T-helper 2 cell treated with Interferon-gamma antibody and Interleukin-4, amounts not matched to agents 5 μg/mL and 100 μg/mL, for 36 hours (primary cell): ENCODE results near the gene ARHGEF10L.

Experiments
- DNase-seq: peaks from one replicate; pipeline ENCODE4 v3.0.0; 2021; ENCODE audit warnings: low spot score
- H3K27ac Mint-ChIP-seq: one replicate; pipeline ENCODE4 v1.8.0; 2021; ENCODE audit warnings: mild to moderate bottlenecking, mixed read lengths
- H3K27me3 Mint-ChIP-seq: one replicate; pipeline ENCODE4 v1.8.0; 2021; ENCODE audit warnings: low read depth, mixed read lengths
- H3K36me3 Mint-ChIP-seq: one replicate; pipeline ENCODE4 v1.8.0; 2021; ENCODE audit warnings: low read depth, mixed read lengths
- H3K4me1 Mint-ChIP-seq: one replicate; pipeline ENCODE4 v1.8.0; 2021; ENCODE audit warnings: low read depth, mixed read lengths
- H3K4me3 Mint-ChIP-seq: one replicate; pipeline ENCODE4 v1.8.0; 2022; ENCODE audit warnings: mild to moderate bottlenecking, moderate library complexity, mixed read lengths
- H3K9me3 Mint-ChIP-seq: one replicate; pipeline ENCODE4 v1.8.0; 2021; ENCODE audit warnings: mixed read lengths

ARHGEF10L gene

DNA sequence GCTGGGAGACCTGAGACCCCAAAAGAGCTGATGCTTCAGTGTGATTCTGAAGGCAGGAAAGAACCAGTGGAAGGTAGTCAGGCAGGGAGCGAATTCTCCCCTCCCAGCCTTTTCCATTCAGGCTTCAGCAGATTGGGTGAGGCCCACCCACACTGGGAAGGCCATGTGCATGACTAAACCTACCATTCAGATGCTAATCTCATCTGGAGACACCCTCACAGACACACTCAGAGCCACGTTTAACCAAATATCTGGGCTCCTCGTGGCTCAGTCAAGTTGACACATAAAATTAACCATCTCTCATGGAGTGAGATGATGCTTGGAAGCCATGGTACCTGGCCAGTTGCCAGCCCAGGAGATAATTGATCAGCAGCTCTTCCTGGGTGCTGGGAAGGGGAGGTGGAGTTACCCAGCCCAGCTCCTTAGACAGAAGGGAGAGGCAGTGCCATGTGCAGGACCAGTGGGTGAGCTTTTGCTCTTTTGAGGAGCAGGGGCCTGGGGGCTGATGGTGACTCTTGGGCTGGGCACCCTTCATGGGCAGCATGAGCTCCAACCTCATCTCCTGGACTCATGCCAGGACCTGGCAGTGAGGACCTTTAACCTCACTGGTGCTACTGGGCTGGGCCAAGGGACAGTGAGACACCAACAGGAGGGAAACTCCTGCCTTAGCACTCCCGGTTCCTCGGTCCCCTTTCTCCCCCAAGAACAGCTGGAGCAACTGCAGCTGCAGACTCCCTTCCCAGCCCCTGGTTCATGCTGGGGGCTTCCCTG, 126.6 kb downstream of the ARHGEF10L start:
- no peak for DNase-seq
- H3K36me3 Mint-ChIP-seq, result no peaks in the 10 kb centered on the region
- H3K4me1 Mint-ChIP-seq, result no peaks in the 10 kb centered on the region
- no peaks in the 10 kb centered on the region for H3K9me3 Mint-ChIP-seq
- H3K27me3 Mint-ChIP-seq, result no peaks in the 10 kb centered on the region
- H3K27ac Mint-ChIP-seq, result no peak overlapping the region
- H3K4me3 Mint-ChIP-seq, result no peak overlapping the region

DNA sequence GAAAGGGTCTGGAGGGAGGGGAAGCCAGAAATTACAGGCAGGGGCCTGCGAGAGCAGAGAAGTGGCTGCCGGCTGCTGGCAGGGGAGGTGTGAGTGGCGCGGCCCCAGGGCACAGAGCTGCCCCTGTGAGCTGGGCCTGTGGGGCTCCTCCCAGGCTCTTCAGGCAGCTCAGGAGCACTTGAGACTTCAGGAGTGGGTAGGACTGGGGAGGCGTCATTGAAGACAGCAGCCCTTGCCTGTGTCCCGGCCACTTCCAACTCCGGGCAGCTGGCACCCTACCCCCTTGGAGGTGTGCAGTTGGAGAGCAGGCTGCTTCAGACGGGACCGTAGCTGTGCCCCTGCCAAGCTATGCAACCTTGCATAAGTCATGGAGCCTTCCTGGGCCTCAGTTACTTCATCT, 128.1 kb downstream of the ARHGEF10L start:
- DNase-seq, result no peak
- Mint-ChIP-seq H3K9me3 (no peaks in the 10 kb centered on the region), H3K27me3 (no peaks in the 10 kb centered on the region), H3K4me3 (no peak overlapping the region), H3K27ac (no peak overlapping the region), H3K36me3 (no peaks in the 10 kb centered on the region), H3K4me1 (no peaks in the 10 kb centered on the region)

DNA sequence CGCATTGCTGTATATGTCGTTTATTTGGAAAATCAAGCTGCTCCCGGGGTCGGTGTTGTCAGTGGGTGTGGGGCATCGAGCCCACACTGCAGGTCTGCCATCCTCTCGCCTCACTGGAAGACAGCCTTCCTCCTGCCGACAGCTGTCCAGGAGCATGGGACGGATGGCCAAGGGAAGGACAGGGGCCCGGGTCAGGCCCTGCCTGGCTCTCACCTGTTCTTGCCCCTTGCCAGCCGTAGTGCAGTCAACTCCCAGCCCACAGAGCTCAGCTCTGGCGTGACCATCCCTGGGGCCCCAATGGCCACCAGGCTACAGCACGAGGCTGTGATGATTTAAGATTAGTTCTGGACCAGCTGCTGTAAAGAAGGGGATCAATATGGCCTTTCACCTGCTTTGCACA, 128.7 kb downstream of the ARHGEF10L start:
- no peaks in the 10 kb centered on the region for H3K4me1 Mint-ChIP-seq
- no peak overlapping the region for H3K27ac Mint-ChIP-seq
- H3K4me3 Mint-ChIP-seq, result no peak overlapping the region
- no peaks in the 10 kb centered on the region for H3K27me3 Mint-ChIP-seq
- H3K36me3 Mint-ChIP-seq, result no peaks in the 10 kb centered on the region
- H3K9me3 Mint-ChIP-seq, result no peaks in the 10 kb centered on the region
- DNase-seq, result no peak

DNA sequence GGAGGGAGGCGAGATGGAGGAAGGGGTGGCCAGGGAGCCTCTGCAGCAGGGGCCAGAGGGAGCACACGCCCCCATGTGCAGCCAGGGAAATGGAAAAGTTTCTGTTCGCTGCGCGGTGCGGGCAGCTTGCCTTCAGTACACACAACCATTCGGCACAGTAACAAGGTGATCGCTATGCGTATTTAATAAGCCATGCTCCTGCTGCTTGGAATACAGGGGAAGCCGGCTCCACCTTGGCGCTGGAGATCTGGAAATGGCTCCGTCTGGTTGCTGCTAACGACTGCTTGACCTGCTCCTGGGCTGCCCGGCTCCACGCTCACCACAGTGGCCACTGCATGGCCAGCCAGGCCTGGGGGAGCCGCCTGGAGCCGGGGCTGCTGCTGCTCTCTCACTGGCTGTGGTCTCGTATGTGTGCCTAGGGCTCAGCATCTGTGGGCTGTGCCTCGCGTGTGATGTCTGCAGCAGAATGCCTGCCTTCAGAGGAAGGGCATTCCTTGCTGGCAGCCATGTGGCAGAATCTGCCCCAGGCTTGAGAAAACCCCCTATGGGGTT, 129.2 kb downstream of the ARHGEF10L start:
- H3K4me3 Mint-ChIP-seq, result no peak overlapping the region
- no peaks in the 10 kb centered on the region for H3K27me3 Mint-ChIP-seq
- H3K4me1 Mint-ChIP-seq, result no peaks in the 10 kb centered on the region
- H3K9me3 Mint-ChIP-seq, result no peaks in the 10 kb centered on the region
- H3K36me3 Mint-ChIP-seq, result no peaks in the 10 kb centered on the region
- no peak overlapping the region for H3K27ac Mint-ChIP-seq
- no peak for DNase-seq

DNA sequence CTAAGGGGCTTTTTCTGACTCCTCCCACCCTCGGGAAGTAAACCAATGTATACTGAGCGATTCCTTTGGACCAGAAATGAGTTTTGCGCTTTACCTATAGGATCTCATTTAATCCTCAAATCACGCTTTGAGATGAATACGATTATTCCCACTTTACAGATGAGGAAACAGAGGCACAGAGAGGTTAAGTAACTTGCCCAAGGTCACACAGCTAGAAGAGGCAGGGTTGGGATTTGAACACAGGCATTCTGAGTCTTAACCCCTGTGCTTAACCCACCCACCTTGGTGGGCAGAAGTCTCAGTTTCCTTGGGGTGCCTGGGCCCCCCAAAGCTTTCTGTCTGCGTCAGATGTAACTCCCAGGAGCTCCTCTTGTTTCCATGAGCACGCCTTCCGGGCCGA, 129.8 kb downstream of the ARHGEF10L start:
- H3K4me3 Mint-ChIP-seq, result no peak overlapping the region
- no peak overlapping the region for H3K27ac Mint-ChIP-seq
- no peaks in the 10 kb centered on the region for H3K9me3 Mint-ChIP-seq
- no peaks in the 10 kb centered on the region for H3K27me3 Mint-ChIP-seq
- no peak for DNase-seq
- H3K36me3 Mint-ChIP-seq, result no peaks in the 10 kb centered on the region
- H3K4me1 Mint-ChIP-seq, result no peaks in the 10 kb centered on the region

DNA sequence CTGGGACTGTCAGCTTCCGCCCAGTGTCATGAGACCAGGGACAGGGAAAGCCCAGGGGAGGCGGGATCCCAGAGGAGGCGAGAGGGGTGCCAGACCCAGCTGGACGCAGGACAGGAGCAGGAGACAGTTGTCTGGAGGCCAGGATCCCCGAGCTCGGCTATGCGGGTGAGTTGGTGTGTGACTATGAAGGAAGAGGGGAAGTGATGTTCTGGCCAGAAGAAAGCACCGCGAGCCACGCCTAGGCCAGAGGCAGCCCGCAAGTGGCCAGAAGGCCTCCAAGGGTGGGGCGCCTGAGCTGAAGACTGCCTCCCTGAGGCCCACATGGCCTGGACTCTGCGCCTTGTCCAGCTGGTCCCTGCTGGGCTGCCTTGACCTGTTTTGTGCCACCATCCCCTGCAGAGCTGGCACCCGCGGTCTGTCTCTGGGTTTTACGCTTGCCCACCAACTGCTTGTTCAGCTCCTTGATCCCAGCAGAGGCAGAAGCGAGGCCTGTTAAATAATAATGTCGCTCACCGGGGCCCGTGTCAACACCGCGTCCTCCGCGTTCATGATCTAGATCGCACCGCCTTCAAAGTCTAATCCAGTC, 130.5 kb downstream of the ARHGEF10L start:
- H3K36me3 Mint-ChIP-seq, result no peaks in the 10 kb centered on the region
- no peaks in the 10 kb centered on the region for H3K4me1 Mint-ChIP-seq
- no peaks in the 10 kb centered on the region for H3K27me3 Mint-ChIP-seq
- DNase-seq, result no peak
- H3K9me3 Mint-ChIP-seq, result no peaks in the 10 kb centered on the region
- H3K4me3 Mint-ChIP-seq, result no peak overlapping the region
- H3K27ac Mint-ChIP-seq, result no peak overlapping the region

DNA sequence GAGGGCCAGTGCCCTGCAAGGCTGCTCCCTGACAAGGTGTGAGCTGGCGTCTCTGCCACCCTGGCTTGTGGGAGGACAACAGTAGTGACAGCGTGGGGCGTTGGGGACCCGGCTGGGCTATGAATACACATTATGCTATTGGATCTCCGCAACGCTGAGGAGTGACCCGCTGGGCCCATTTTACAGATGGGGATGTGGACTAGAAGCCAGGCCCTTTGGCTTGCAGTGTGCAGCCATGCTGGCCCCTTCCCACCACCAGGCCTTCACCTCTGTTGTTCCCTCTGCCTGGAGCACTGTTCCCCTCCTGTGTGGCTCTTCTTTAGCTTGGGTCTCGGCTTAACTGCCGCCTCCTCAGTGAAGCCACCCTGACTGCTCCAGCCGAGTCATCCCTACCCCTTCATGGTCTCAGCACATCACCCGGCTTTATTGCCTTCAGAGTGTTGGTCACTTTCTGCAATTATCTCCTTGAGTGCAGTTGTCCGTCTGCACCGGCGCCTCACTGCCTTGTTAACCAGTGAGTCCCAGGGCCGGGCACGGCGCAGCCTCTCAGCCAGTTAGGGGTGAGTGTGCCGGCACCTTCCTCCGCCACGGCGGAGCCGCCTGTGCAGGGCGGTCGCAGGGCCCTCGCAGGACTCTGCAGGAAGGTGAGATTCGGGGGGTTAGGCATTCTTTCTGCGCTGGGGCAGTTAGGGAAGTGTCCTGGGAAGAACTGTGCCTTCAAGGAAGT, 131.3 kb downstream of the ARHGEF10L start:
- DNase-seq, result no peak
- Mint-ChIP-seq H3K4me3 (no peak overlapping the region), H3K9me3 (no peaks in the 10 kb centered on the region), H3K27ac (no peak overlapping the region), H3K27me3 (no peaks in the 10 kb centered on the region), H3K36me3 (no peaks in the 10 kb centered on the region), H3K4me1 (no peaks in the 10 kb centered on the region)

DNA sequence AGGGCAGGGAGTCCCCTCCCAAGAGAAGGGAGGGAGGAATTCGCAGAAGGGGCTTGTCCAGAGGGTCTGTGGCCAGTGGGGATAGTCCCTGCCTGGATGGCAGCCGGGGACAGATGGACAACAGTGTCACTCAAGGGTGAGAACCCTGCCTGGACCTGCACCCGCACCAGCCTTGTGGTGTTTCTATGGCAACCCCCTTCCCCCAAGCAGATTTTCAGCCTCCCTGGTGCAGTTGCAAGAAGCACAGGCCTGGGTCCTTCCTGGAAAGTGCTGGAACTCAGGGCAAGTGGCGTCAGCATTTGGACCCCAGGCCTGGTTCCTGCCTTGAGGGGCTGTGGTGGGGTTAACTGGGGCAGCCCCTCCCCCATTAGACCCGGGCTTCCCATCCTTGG, 131.8 kb downstream of the ARHGEF10L start:
- H3K27ac Mint-ChIP-seq, result no peak overlapping the region
- no peaks in the 10 kb centered on the region for H3K27me3 Mint-ChIP-seq
- DNase-seq, result no peak
- H3K4me1 Mint-ChIP-seq, result no peaks in the 10 kb centered on the region
- H3K4me3 Mint-ChIP-seq, result no peak overlapping the region
- H3K9me3 Mint-ChIP-seq, result no peaks in the 10 kb centered on the region
- no peaks in the 10 kb centered on the region for H3K36me3 Mint-ChIP-seq

DNA sequence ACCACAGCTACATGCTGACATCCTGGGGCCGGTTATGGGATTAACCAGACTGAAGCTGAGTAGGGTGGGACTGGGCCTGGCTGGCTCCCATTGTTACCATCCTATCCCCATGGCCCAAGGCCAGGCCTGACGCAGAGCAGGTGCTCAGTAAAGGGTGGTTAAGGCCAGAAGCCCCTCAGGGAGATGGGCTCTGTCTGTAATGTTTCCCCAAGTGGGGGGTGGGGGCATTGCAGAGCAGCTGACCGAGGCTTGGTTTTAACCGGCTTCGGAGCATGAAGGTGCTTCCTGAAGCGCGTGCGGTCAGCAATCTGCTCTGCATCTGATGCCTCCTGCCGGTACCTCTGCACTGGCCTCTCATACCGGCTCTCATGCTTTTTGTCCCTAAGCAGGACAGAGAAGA, 132.2 kb downstream of the ARHGEF10L start:
- Mint-ChIP-seq H3K9me3 (no peaks in the 10 kb centered on the region), H3K4me3 (no peak overlapping the region), H3K36me3 (no peaks in the 10 kb centered on the region), H3K4me1 (no peaks in the 10 kb centered on the region), H3K27ac (no peak overlapping the region), H3K27me3 (no peaks in the 10 kb centered on the region)
- DNase-seq, result no peak

DNA sequence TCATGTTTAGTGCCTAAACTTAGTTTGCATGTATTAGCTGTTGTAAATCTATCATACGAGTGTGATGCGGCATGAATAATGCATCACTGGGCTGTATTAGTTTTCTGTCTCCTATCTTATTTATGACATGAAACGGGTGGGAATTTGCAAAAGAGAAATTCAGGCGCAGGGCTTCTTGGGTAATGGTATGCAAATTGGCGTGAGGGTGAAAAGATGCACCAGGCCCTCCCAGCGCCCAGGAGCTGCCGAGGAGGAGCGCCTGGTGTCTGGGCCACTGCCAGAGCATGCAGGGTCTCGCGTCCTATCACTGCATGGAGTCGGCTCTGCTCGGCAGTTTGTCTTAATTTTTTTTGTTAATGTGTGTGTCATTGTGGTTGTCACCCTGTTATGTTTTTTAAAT, 132.7 kb downstream of the ARHGEF10L start:
- no peaks in the 10 kb centered on the region for H3K4me1 Mint-ChIP-seq
- no peak overlapping the region for H3K4me3 Mint-ChIP-seq
- DNase-seq, result no peak
- no peaks in the 10 kb centered on the region for H3K27me3 Mint-ChIP-seq
- H3K27ac Mint-ChIP-seq, result no peak overlapping the region
- H3K9me3 Mint-ChIP-seq, result no peaks in the 10 kb centered on the region
- no peaks in the 10 kb centered on the region for H3K36me3 Mint-ChIP-seq

DNA sequence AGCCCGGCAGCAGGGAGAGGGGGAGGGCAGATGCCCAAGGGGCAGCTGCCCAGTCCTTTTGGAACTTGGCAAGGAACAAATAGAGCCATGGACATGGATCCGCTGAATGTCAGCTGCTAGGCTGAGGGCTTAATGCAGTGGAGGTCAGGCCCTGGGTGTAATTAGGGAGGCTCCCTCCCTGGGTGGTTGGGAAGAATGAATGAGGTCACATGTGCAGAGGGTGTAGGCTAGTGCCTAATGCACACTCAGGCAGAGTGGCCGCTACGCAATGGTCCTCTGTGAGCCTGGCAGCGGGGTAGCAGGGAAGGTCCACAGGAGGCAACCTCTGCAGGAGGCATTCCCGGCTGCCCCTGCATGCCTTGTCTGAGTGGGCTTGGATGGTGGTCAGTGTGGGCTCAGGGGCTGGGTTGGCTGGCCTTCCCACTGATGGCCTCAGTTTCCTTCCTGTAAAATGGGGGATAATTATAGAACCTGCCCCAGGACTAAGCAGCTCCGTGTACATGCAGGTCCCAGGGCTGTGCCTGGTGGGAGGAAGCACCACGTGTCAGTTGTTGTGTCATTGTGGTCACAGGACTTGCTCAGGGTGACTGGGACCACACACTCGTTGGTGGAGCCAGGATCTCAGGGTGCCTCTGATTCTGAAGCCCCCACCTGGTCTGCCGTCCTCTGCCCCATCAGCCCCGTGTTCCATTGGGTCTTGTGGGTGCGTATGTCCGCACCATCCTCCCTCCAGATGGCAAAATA, 134.0 kb downstream of the ARHGEF10L start:
- H3K9me3 Mint-ChIP-seq, result no peaks in the 10 kb centered on the region
- H3K27me3 Mint-ChIP-seq, result no peaks in the 10 kb centered on the region
- no peaks in the 10 kb centered on the region for H3K4me1 Mint-ChIP-seq
- DNase-seq, result no peak
- no peak overlapping the region for H3K4me3 Mint-ChIP-seq
- no peaks in the 10 kb centered on the region for H3K36me3 Mint-ChIP-seq
- H3K27ac Mint-ChIP-seq, result no peak overlapping the region

DNA sequence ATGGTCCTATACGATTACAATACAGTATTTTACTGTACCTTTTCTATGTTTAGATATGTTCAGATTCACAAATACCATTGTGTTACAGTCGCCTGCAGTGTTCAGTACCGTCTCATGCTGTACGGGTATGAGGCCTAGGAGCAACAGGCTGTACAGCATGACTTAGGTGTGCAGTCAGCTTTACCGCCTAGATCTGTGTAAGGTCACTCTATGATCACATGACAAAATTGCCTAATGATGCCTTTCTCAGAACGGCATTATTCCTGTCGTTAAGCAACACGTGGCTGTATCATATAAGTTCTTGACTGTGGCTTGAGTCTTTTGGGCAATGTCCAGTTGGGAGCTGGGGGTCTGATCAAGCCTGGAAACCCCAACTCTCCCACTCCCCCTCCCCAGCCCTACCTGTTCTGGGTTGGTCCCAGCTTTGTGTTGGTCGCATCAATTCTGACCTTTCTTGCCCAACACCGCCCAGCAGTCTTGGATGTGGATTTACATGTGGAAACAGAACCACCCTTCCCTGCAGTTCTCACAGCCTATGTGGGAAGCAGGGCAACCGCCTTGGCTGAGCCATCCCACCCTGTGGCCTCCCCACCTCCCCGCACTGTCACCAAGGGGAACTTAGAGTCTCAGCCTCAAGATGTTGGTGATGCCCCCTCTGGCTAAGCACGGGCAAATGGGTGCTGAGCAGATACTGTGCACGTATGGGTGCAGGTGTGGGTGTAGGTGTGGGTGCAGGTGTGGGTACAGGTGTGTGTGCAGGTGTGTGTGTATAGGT, 135.4 kb downstream of the ARHGEF10L start:
- Mint-ChIP-seq H3K27ac (no peak overlapping the region), H3K27me3 (no peaks in the 10 kb centered on the region), H3K36me3 (no peaks in the 10 kb centered on the region), H3K9me3 (no peaks in the 10 kb centered on the region), H3K4me3 (no peak overlapping the region), H3K4me1 (no peaks in the 10 kb centered on the region)
- no peak for DNase-seq

DNA sequence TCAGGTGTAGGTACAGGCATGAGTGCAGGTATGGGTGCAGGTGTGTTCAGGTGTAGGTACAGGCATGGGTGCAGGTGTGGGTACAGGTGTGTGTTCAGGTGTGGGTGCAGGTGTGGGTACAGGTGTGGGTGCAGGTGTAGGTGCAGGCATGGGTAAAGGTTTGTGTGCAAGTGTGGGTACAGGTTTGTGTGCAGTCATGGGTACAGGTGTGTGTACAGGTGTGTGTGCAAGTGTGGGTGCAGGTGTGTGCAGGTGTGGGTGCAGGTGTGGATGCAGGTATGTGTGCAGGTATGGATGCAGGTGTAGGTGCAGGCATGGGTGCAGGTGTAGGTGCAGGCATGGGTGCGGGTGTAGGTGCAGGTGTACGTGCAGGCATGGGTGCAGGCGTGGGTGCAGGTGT, 136.2 kb downstream of the ARHGEF10L start:
- DNase-seq, result no peak
- H3K4me1 Mint-ChIP-seq, result no peaks in the 10 kb centered on the region
- H3K36me3 Mint-ChIP-seq, result no peaks in the 10 kb centered on the region
- H3K27me3 Mint-ChIP-seq, result no peaks in the 10 kb centered on the region
- no peaks in the 10 kb centered on the region for H3K9me3 Mint-ChIP-seq
- no peak overlapping the region for H3K4me3 Mint-ChIP-seq
- H3K27ac Mint-ChIP-seq, result no peak overlapping the region
